Measurements from ENCODE around the gene RAB11B. TPM values are rescaled to one million over a fixed set of nuclear protein-coding genes. Genes with fewer than 3 reads are reported as not detected.
A peak's percentile ranks its signal among the peaks of the same experiment; 100 is the strongest.
"Not testable (repeated sequence)": the region's sequence is repeated elsewhere in the genome, so short reads cannot be mapped to it uniquely, and the experiment has no call there.

RAB11B gene
- total RNA-seq, 1 experiment from 2014 or later: 135 TPM

GRCh38 chr19:8373867-8374813, 16.0 kb upstream of the RAB11B start:
- in situ Hi-C loops (cut with HindIII; ENCODE audit: low pct_unique_long_range_greater_than_20kb, low sequenced_read_pairs): no loop called here
- CTCF ChIA-PET: no interaction called here
- peak; percentile 40; the same call in 1 of the 2 replicates for ATAC-seq

GRCh38 chr19:8375766-8376165, 14.4 kb upstream of the RAB11B start:
- DNase-seq (ENCODE audit: low read depth, low spot score); H3K4me1 ChIP-seq (ENCODE audit: control insufficient read depth, insufficient read depth, low read length); intact Hi-C loops (cut with micrococcal nuclease; ENCODE audit: unreplicated experiment); H3K27me3 ChIP-seq (ENCODE audit: control insufficient read depth, insufficient read depth, low read length); in situ Hi-C loops (cut with HindIII; ENCODE audit: low pct_unique_long_range_greater_than_20kb, low sequenced_read_pairs); POLR2A ChIA-PET; ATAC-seq; CTCF ChIA-PET; BruUV-seq (replicated peaks); H3K27ac ChIP-seq (ENCODE audit: low read length); H3K9me3 ChIP-seq (ENCODE audit: control insufficient read depth, insufficient read depth, low read depth, low read length); H3K4me3 ChIP-seq (ENCODE audit: low read depth in 2 of 2, low read length in 2 of 2); H3K36me3 ChIP-seq (ENCODE audit: control insufficient read depth, insufficient read depth, low read length): not testable (repeated sequence)

More at GRCh38 chr19:8373867-8374813, 16.0 kb upstream of the RAB11B start:
- no peaks in the 10 kb centered on the region; the same call in 1 of the 2 replicates for H3K36me3 ChIP-seq (ENCODE audit: control insufficient read depth, insufficient read depth, low read length)
- POLR2A ChIA-PET: no interaction called here
- DNase-seq (ENCODE audit: low read depth, low spot score): no peak
- no TSS peak for BruUV-seq (replicated peaks)
- no peaks in the 10 kb centered on the region for H3K4me1 ChIP-seq (ENCODE audit: control insufficient read depth, insufficient read depth, low read length)
- intact Hi-C loops (cut with micrococcal nuclease; ENCODE audit: unreplicated experiment): no loop called here
- H3K4me3 ChIP-seq (ENCODE audit: low read depth in 2 of 2, low read length in 2 of 2): no peak overlapping the region
- H3K27ac ChIP-seq (ENCODE audit: low read length): no peak overlapping the region
- no peaks in the 10 kb centered on the region for H3K27me3 ChIP-seq (ENCODE audit: control insufficient read depth, insufficient read depth, low read length)
- no peaks in the 10 kb centered on the region for H3K9me3 ChIP-seq (ENCODE audit: control insufficient read depth, insufficient read depth, low read depth, low read length)
- no peak for TF ChIP-seq TCF7L2 (IDR thresholded peaks at IDR 0.05; ENCODE audit: low read depth, low read length)
- TF ChIP-seq REST (IDR thresholded peaks at IDR 0.05; ENCODE audit: insufficient read depth in 1 of 2, low read depth in 2 of 2, low read length in 1 of 2): no peak
- TF ChIP-seq POLR2AphosphoS5 (IDR thresholded peaks at IDR 0.05; ENCODE audit: low read depth, low read length): no peak
- no peak for TF ChIP-seq CTCF (IDR thresholded peaks at IDR 0.05)
- TF ChIP-seq SIN3A (IDR thresholded peaks at IDR 0.05; ENCODE audit: borderline replicate concordance, insufficient read depth, low read depth, low read length): no peak

GRCh38 chr19:8376373-8376974, 13.7 kb upstream of the RAB11B start:
- H3K4me3 ChIP-seq (ENCODE audit: low read depth in 2 of 2, low read length in 2 of 2); H3K27ac ChIP-seq (ENCODE audit: low read length); DNase-seq (ENCODE audit: low read depth, low spot score); H3K27me3 ChIP-seq (ENCODE audit: control insufficient read depth, insufficient read depth, low read length); POLR2A ChIA-PET; H3K4me1 ChIP-seq (ENCODE audit: control insufficient read depth, insufficient read depth, low read length); BruUV-seq (replicated peaks); in situ Hi-C loops (cut with HindIII; ENCODE audit: low pct_unique_long_range_greater_than_20kb, low sequenced_read_pairs); H3K9me3 ChIP-seq (ENCODE audit: control insufficient read depth, insufficient read depth, low read depth, low read length); H3K36me3 ChIP-seq (ENCODE audit: control insufficient read depth, insufficient read depth, low read length); intact Hi-C loops (cut with micrococcal nuclease; ENCODE audit: unreplicated experiment); ATAC-seq: not testable (repeated sequence)
- CTCF ChIA-PET: interaction anchor here (0.6 kb wide), 1 partner anchor 1929 kb away, joined by 4 read pairs; no protein-coding TSS in a partner anchor
